Ishikawa (cell line): ENCODE data around the gene CD200R1L.

Source experiments
- EP300 ChIP-seq: IDR thresholded peaks from 2 replicates; pipeline ENCODE4 v1.6.1; 2012; ENCODE audit warnings: borderline replicate concordance
- RAD21 ChIP-seq: IDR thresholded peaks from 2 replicates; pipeline ENCODE4 v1.6.1; 2012; ENCODE audit warnings: low read depth
- TAF1 ChIP-seq: IDR thresholded peaks from 2 replicates; pipeline ENCODE4 v1.6.1; 2012; ENCODE audit warnings: low read depth, mild to moderate bottlenecking
- TF ChIP-seq, protein P1 (sequence below): IDR thresholded peaks from 2 replicates; pipeline ENCODE4 v1.6.1; 2012

DNA sequence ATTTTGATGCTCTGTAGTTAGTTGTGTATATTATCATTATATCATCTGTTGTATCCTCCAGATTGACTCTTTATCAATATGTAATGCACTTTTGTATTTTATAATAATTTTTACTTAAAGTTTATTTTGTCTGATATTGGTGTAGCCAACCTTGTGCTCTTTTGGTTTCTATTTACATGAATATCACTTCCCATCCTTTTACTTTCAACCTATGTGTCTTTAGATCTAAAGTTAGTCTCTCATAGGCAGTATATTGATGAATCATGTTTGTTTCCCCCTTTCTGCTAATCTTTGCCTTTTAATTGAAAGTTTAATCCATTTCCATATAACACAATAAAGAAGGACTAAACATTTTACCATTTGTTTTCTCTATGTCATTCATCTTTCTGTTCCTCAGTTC is 28.1 kb upstream of the CD200R1L start:
- no peak for TF ChIP-seq TAF1
- no peak for TF ChIP-seq RAD21
- TF ChIP-seq, protein P1, sequence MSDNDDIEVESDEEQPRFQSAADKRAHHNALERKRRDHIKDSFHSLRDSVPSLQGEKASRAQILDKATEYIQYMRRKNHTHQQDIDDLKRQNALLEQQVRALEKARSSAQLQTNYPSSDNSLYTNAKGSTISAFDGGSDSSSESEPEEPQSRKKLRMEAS, result no peak
- no peak for TF ChIP-seq EP300
